Measurements from ENCODE around the gene USP47.

Gene USP47

DNA sequence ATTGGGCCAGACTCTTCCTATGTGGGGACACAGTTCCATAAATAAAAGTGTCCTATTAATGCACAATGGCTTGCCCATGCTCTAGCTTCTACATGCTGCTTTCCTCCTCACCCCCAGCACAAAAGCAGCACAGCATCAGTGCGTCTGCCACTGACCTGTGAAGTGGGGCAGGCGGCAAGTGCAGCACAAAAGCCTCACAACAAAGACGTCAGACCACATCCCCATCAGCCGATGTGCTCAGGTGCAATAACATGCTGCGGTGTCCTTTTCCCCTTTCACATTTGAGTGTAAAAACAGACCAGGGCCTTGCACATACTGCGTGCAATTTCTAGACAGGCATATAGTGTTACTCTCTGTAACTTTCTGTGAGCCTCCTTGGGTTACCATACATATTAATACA, 153.8 kb downstream of the USP47 start:
- no peak for DNase-seq (ENCODE audit: extremely low read depth in 1 of 2, low read depth in 1 of 2)

DNA sequence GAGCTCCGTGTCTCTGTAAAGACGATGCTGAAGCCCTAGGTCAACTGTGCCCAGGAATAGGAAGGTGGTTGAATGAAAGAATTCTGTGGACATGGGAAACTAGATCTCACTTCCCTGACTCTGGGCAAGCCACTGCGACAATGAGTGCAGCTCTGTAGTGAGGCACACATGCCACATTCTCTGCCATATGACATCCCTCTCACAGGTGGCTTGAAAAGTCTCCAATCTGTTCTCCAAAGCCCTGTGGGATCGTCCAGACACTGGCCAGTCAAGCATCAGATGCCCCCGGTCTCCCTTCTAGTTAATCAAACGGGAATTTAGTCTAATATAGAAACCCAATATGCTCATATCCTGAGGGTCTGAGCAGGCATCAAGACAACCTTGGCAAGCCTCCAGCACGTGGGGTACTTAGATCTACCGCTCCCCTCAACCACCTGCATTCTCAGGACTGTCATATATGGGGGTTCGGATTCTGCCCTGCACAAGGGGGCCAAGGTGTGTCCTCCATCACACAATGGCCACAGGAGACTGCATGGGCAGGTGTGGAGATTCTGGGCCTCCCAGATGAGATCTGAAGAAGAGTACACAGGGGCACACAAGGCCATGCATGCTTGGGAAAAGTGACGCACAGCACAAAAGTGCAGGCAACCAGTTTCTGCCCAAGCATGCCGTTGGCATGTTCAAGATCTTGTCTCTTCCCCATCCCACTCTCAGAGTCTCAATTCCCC, 154.7 kb downstream of the USP47 start:
- DNase-seq (ENCODE audit: extremely low read depth in 1 of 2, low read depth in 1 of 2) = no peak

DNA sequence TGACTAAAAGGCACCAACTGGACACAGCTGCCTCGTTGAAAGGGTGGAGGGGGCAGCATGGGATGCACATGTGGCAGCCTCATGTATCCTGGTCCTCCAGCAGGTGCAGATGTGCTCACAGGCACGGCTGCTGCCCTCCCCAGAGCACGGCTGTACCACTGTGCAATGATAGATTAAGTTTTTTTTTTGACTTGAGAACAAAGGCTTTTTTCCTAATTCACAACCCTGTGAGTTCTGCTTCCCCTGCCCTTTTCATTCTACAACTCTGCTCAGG, 155.2 kb downstream of the USP47 start:
- no peak for DNase-seq (ENCODE audit: extremely low read depth in 1 of 2, low read depth in 1 of 2)

DNA sequence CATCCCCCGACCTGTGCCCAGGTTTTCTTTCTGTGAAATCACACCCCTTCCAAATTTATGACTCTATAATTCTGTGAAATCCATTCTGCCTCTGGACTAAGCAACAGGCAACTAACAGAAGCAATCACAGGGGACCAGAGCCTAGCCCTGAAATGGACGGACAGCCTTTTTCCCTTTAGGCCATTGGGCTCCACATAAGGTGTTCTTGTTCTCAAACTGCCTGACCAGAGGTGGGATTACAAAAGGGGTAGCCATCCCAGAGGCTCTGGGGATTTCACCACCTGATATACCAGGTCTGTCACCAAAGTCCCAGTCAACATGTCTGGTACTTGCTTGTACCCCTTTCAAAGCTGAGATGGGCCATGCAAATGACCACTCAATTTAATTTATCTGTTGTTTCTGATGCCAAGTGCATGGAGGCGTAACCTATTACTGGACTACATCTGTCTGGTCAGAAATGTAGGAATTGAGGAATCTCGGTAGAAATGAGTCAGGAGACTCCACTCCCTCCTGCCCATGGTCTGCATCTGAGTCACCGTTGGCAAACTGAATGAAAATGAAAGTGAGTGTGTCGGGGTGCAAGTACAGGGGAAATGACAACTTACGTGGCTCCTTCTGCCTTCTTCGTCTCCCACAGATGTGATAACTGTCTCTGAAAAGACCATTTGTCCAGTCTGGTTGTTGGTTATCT, 156.5 kb downstream of the USP47 start:
- DNase-seq (ENCODE audit: extremely low read depth in 1 of 2, low read depth in 1 of 2) = no peak

DNA sequence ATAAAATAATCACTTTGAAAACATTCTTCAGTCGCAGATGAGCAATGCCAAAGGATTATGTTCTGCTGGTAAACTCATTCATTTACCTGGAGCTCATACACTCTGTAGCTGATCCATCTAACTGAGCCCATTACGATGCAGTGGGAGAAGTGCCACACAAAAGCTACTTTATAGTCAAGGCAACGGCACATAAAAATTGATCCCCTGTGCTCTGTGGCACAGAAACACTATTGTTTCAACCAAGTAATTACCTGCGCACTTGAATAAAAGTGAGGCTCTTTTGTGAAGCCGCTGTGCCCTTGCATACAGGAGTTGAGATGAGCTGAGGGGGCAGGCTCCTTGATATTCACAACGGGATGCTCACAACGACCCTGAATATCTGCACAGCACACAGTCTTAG, 159.4 kb downstream of the USP47 start:
- no peak for DNase-seq (ENCODE audit: extremely low read depth in 1 of 2, low read depth in 1 of 2)

DNA sequence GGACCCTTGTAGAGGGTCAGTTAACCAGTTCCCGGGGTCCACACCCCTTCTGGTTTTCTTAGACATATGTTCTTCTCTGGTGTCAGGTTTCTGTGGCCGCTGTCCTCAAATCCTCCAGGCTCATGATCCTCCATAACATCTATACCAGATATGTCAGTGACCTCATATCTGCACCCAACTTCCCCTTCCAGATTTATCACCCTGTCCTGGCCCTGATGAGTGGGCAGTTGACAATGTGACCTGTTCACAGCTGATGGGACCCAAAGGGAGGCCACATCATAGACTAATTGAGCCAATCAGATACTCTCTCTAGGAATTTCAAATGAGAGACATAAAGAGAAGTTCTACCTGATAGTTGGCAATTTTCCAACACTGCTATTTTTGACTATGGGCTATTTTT, 161.6 kb downstream of the USP47 start:
- no peak for DNase-seq (ENCODE audit: extremely low read depth in 1 of 2, low read depth in 1 of 2)

DNA sequence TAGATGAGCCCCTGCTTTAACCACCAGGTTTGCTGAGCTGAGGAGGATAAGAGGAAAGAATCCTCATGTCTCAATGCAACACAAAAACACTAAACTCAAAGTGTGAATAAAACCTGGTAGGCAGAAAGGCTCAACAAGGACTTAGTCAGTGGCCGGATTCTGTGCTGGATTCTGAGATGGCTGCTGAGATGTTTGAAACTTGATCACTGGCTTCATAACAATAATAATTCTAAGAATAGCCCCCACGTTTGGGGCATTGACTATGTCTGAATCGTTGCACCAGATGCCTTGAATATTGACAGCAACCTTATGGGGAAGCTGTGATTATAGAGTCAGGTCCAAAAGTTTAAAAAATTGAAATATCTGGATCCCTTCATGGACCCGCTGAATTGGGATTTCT, 162.0 kb downstream of the USP47 start:
- no peak for DNase-seq (ENCODE audit: extremely low read depth in 1 of 2, low read depth in 1 of 2)

DNA sequence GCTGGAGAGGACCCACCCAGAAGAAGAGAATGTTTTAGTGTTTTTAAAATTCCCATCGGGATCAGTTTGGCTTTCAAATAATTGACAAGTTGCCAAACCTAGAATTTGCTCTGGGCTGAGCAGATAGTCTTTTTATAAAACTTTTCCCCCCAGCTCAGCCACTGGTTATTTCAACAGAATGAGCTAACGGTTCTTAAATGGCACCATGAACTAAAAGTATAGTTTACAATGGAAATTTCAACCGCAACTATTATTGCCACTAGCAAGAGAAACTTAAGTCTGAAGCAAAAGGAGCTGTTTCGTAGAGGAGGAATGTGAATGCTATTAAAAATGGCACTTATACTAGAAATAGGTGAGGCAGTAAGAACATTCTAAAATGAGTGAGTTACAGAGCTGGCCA, 163.3 kb downstream of the USP47 start:
- no peak for DNase-seq (ENCODE audit: extremely low read depth in 1 of 2, low read depth in 1 of 2)

DNA sequence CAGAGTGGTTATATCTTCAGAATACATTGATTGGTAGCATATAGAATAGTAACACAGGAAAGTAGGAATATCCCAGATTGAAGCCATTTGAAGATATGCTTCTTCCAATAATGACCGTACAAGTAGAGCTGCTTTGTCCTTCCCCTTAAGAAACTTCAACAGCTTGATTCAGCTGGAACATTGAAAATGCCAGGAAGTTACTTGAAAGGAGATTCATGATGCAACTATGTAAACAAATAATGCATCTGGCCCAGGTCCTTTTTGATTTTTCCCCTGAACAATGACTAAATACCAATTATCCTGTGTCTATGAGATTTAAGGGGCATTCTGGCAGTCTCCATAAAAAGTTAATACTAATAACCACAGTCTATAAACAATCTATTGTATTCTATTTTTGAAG, 163.7 kb downstream of the USP47 start:
- DNase-seq (ENCODE audit: extremely low read depth in 1 of 2, low read depth in 1 of 2) = no peak

DNA sequence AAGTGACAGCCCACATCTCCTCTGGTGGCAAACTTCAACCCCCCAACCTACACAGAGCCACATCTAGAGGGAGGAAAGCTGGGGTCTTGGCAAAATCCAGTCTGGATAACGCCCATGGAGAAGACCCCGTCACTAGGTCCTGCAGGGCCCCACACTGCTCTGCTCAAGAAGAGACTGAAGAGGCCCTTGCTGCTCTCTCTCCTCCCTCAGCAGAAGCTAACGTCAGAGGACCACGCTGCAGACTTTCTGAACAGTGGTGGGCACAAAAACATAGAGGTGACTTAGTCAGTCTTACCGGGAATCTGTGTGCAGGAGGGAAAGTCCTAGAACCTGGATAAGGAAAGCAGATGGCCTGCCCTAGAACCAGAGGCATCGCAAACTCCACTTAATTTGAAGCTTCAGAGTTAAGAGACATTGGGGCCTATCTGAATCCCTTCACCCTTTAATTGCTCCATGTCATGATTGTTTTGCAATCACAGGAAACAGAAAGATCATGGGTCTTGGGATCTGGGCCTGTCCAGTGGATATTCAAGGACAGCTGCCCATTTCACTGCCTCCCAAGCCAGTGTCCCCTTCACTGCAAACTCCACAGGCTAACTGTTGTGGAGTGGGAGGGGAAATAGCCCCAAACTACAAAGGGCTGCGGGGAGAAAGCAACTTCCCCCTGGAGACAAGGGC, 164.9 kb downstream of the USP47 start:
- DNase-seq (ENCODE audit: extremely low read depth in 1 of 2, low read depth in 1 of 2) = no peak

DNA sequence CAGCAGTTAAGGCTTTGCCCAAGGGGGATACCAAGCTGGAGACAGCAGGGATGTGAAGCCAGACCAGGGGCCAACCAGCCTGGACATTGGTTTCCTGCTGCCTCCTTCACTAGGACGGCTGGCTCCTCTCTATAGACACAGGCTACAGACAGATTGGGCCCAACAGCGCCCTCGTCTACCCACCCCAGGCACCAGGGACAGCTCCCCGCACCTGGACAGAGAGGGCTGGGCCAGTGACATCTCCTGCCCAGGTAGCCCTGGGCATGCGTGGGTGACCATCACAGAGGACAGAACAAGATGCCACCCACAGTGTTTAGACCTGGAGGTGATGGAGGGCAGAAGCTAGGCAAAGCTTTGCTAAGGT, 165.4 kb downstream of the USP47 start:
- no peak for DNase-seq (ENCODE audit: extremely low read depth in 1 of 2, low read depth in 1 of 2)

DNA sequence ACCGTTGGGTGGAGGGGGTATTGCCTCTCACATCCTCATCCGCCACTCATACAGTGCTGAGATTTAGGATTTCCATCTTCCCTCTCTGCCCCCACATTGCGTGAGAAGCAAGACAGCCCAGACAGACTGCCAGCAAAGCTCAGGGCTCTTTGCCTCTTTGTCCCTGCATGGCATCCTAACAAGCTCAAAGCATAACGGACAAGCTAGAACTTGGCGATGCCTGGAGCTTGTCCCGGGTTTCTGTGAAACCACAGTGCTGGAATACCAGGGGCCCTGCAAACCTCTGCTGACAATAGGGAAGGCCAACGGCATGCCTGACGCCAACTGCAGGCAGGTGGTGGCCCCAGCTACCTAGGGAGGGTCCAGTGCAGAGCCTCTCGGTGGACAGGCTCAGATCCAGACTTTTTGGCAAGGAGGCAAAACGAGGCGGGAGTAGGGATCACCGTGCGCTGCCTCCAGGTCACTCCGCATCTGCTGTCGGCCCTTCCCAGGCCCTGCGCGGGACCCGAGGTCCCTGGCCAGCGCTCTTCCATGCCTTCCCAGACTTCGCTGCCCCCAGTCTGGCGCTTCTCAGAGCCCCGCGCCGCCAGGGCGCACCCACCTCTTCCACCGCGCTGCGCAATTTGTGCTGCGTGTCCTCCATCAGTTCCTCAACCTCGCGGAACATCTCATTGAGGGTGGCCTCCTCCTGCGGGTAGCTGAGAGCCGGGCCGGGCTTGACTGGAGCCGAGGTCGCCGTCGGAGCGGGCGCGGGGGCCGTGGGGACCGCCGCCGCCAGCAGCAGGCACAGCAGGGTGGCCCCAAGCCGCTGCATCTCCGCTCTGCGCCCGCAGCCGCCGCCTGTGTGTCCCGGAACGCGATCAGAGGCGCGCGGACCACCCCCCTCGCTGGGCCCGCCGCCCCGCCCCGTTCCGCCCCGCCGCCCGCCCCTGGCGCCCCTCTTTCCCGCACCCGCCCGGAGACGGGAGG, 166.3 kb downstream of the USP47 start, which contains the start of gene DKK3:
Gene DKK3 (minus strand): TSS at position 858 of the 969 bp plus-strand sequence. CDS start 44 bp downstream, at position 814.
- no peak for DNase-seq (ENCODE audit: extremely low read depth in 1 of 2, low read depth in 1 of 2)
